ENCODE results near the gene CDH20. TPM values are rescaled to one million over a fixed set of nuclear protein-coding genes. Genes with fewer than 3 reads are reported as not detected.

CDH20 gene
- total RNA-seq, 1 experiment from 2014 or later, result not detected

GRCh38 chr18:61503688-61504087 is 170.5 kb downstream of the CDH20 start:
- H3K27ac Mint-ChIP-seq (ENCODE audit: unreplicated experiment), result no peak overlapping the region
- no peak overlapping the region for H3K4me3 Mint-ChIP-seq (ENCODE audit: low read depth, unreplicated experiment)
- peaks cover 17% of the 10 kb centered on the region for H3K27me3 Mint-ChIP-seq (ENCODE audit: unreplicated experiment)
- no TSS peak for BruUV-seq (replicated peaks)
- H3K4me1 Mint-ChIP-seq (ENCODE audit: low read depth, unreplicated experiment), result peaks cover 15% of the 10 kb centered on the region
- no peak for DNase-seq
- CTCF ChIA-PET, result interaction anchor here (1.5 to 1.6 kb wide), 2 partner anchors 252 to 692 kb away, joined by 3 to 4 read pairs; no protein-coding TSS in a partner anchor
- H3K9me3 Mint-ChIP-seq (ENCODE audit: low read depth, unreplicated experiment), result no peaks in the 10 kb centered on the region
- no peaks in the 10 kb centered on the region for H3K36me3 Mint-ChIP-seq (ENCODE audit: insufficient read depth, unreplicated experiment)
- TF ChIP-seq CTCF (IDR thresholded peaks at IDR 0.05; ENCODE audit: unreplicated experiment), result no peak
- intact Hi-C loops (cut with micrococcal nuclease; ENCODE audit: unreplicated experiment), result loop anchor here (2.0 kb wide), 3 partner anchors 415 to 819 kb away; no protein-coding TSS in a partner anchor

- Mint-ChIP-seq H3K27me3 (ENCODE audit: unreplicated experiment) (no peaks in the 10 kb centered on the region), H3K9me3 (ENCODE audit: low read depth, unreplicated experiment) (no peaks in the 10 kb centered on the region), H3K4me3 (ENCODE audit: low read depth, unreplicated experiment) (no peak overlapping the region), H3K36me3 (ENCODE audit: insufficient read depth, unreplicated experiment) (no peaks in the 10 kb centered on the region), H3K4me1 (ENCODE audit: low read depth, unreplicated experiment) (no peaks in the 10 kb centered on the region), H3K27ac (ENCODE audit: unreplicated experiment) (no peak overlapping the region)
- intact Hi-C loops (cut with micrococcal nuclease; ENCODE audit: unreplicated experiment), result no loop called here
- BruUV-seq (replicated peaks), result no TSS peak
- CTCF ChIA-PET, result no interaction called here
- TF ChIP-seq CTCF (IDR thresholded peaks at IDR 0.05; ENCODE audit: unreplicated experiment), result no peak
- no peak for DNase-seq
These were observed 195.7 kb downstream of the CDH20 start for GRCh38 chr18:61528961-61529360.

- H3K9me3 Mint-ChIP-seq (ENCODE audit: low read depth, unreplicated experiment), result no peaks in the 10 kb centered on the region
- DNase-seq, result no peak
- CTCF ChIA-PET, result no interaction called here
- H3K27me3 Mint-ChIP-seq (ENCODE audit: unreplicated experiment), result no peaks in the 10 kb centered on the region
- H3K36me3 Mint-ChIP-seq (ENCODE audit: insufficient read depth, unreplicated experiment), result no peaks in the 10 kb centered on the region
- no peak for TF ChIP-seq CTCF (IDR thresholded peaks at IDR 0.05; ENCODE audit: unreplicated experiment)
- no peaks in the 10 kb centered on the region for H3K4me1 Mint-ChIP-seq (ENCODE audit: low read depth, unreplicated experiment)
- H3K27ac Mint-ChIP-seq (ENCODE audit: unreplicated experiment), result no peak overlapping the region
- intact Hi-C loops (cut with micrococcal nuclease; ENCODE audit: unreplicated experiment), result no loop called here
- BruUV-seq (replicated peaks), result no TSS peak
- H3K4me3 Mint-ChIP-seq (ENCODE audit: low read depth, unreplicated experiment), result no peak overlapping the region
These were observed 197.5 kb downstream of the CDH20 start for GRCh38 chr18:61530681-61531080.

GRCh38 chr18:61531182-61531581 is 198.0 kb downstream of the CDH20 start:
- no peak for TF ChIP-seq CTCF (IDR thresholded peaks at IDR 0.05; ENCODE audit: unreplicated experiment)
- intact Hi-C loops (cut with micrococcal nuclease; ENCODE audit: unreplicated experiment), result no loop called here
- H3K4me1 Mint-ChIP-seq (ENCODE audit: low read depth, unreplicated experiment), result no peaks in the 10 kb centered on the region

More at GRCh38 chr18:61531182-61531581, 198.0 kb downstream of the CDH20 start:
- CTCF ChIA-PET, result no interaction called here
- Mint-ChIP-seq H3K27me3 (ENCODE audit: unreplicated experiment) (no peaks in the 10 kb centered on the region), H3K36me3 (ENCODE audit: insufficient read depth, unreplicated experiment) (no peaks in the 10 kb centered on the region), H3K27ac (ENCODE audit: unreplicated experiment) (no peak overlapping the region), H3K4me3 (ENCODE audit: low read depth, unreplicated experiment) (no peak overlapping the region), H3K9me3 (ENCODE audit: low read depth, unreplicated experiment) (no peaks in the 10 kb centered on the region)
- no peak for DNase-seq
- no TSS peak for BruUV-seq (replicated peaks)

All from Calu3 (cell line).